Measurements from ENCODE around the gene ZNF175.

ZNF175 gene

GRCh38 chr19:51539821-51540366, 31.2 kb upstream of the ZNF175 start:
- Histone ChIP-seq H3K79me2 (ENCODE audit: insufficient read depth, low read length) (no peaks in the 10 kb centered on the region), H3K27me3 (ENCODE audit: insufficient read depth, low read length, poor library complexity, severe bottlenecking) (no peaks in the 10 kb centered on the region), H3K9me2 (replicated peaks; ENCODE audit: low read depth, low read length) (no peaks in the 10 kb centered on the region), H3K36me3 (ENCODE audit: insufficient read depth, low read length) (no peaks in the 10 kb centered on the region), H2AFZ (ENCODE audit: low read length) (no peak overlapping the region), H3K4me1 (ENCODE audit: insufficient read depth, low read length, poor library complexity, severe bottlenecking) (peaks cover 7% of the 10 kb centered on the region), H3K9me3 (ENCODE audit: insufficient read depth, low read depth, low read length) (no peaks in the 10 kb centered on the region), H3K9ac (ENCODE audit: low read depth, low read length, poor library complexity, severe bottlenecking) (no peak overlapping the region), H3K4me3 (ENCODE audit: low read length, poor library complexity, severe bottlenecking) (no peak overlapping the region), H3K4me2 (ENCODE audit: low read depth, low read length, poor library complexity, severe bottlenecking) (no peak overlapping the region), H4K20me1 (ENCODE audit: insufficient read depth, low read length, poor library complexity, severe bottlenecking) (no peaks in the 10 kb centered on the region), H3F3A (ENCODE audit: low read depth) (no peaks in the 10 kb centered on the region)
- TF ChIP-seq EZH2phosphoT487 (IDR thresholded peaks at IDR 0.05; ENCODE audit: borderline replicate concordance) (no peak), CTCF (conservative IDR thresholded peaks at IDR 0.05; ENCODE audit: low read length) (no peak)

- Histone ChIP-seq H3K79me2 (ENCODE audit: insufficient read depth, low read length) (no peaks in the 10 kb centered on the region), H3K36me3 (ENCODE audit: insufficient read depth, low read length) (no peaks in the 10 kb centered on the region), H3K27me3 (ENCODE audit: insufficient read depth, low read length, poor library complexity, severe bottlenecking) (no peaks in the 10 kb centered on the region), H3K4me1 (ENCODE audit: insufficient read depth, low read length, poor library complexity, severe bottlenecking) (peaks cover 21% of the 10 kb centered on the region), H3K4me3 (ENCODE audit: low read length, poor library complexity, severe bottlenecking) (no peak overlapping the region), H3F3A (ENCODE audit: low read depth) (peaks cover 5% of the 10 kb centered on the region), H3K9me2 (replicated peaks; ENCODE audit: low read depth, low read length) (no peaks in the 10 kb centered on the region), H3K4me2 (ENCODE audit: low read depth, low read length, poor library complexity, severe bottlenecking) (no peak overlapping the region), H4K20me1 (ENCODE audit: insufficient read depth, low read length, poor library complexity, severe bottlenecking) (no peaks in the 10 kb centered on the region), H3K9ac (ENCODE audit: low read depth, low read length, poor library complexity, severe bottlenecking) (no peak overlapping the region), H3K9me3 (ENCODE audit: insufficient read depth, low read depth, low read length) (no peaks in the 10 kb centered on the region), H2AFZ (ENCODE audit: low read length) (no peak overlapping the region)
- TF ChIP-seq CTCF (conservative IDR thresholded peaks at IDR 0.05; ENCODE audit: low read length), result no peak
- no peak for TF ChIP-seq EZH2phosphoT487 (IDR thresholded peaks at IDR 0.05; ENCODE audit: borderline replicate concordance)
Measured at GRCh38 chr19:51541458-51542357, 29.4 kb upstream of the ZNF175 start.

- no peaks in the 10 kb centered on the region for H3K9me2 ChIP-seq (replicated peaks; ENCODE audit: low read depth, low read length)
- no peak overlapping the region for H2AFZ ChIP-seq (ENCODE audit: low read length)
- H3K27me3 ChIP-seq (ENCODE audit: insufficient read depth, low read length, poor library complexity, severe bottlenecking), result no peaks in the 10 kb centered on the region
- H3K4me3 ChIP-seq (ENCODE audit: low read length, poor library complexity, severe bottlenecking), result no peak overlapping the region
- no peaks in the 10 kb centered on the region for H3K36me3 ChIP-seq (ENCODE audit: insufficient read depth, low read length)
- no peaks in the 10 kb centered on the region for H4K20me1 ChIP-seq (ENCODE audit: insufficient read depth, low read length, poor library complexity, severe bottlenecking)
- H3F3A ChIP-seq (ENCODE audit: low read depth), result peaks cover 12% of the 10 kb centered on the region
- TF ChIP-seq EZH2phosphoT487 (IDR thresholded peaks at IDR 0.05; ENCODE audit: borderline replicate concordance) (no peak), CTCF (conservative IDR thresholded peaks at IDR 0.05; ENCODE audit: low read length) (no peak)
- H3K79me2 ChIP-seq (ENCODE audit: insufficient read depth, low read length), result no peaks in the 10 kb centered on the region
- no peaks in the 10 kb centered on the region for H3K9me3 ChIP-seq (ENCODE audit: insufficient read depth, low read depth, low read length)
- peaks cover 29% of the 10 kb centered on the region for H3K4me1 ChIP-seq (ENCODE audit: insufficient read depth, low read length, poor library complexity, severe bottlenecking)
- H3K9ac ChIP-seq (ENCODE audit: low read depth, low read length, poor library complexity, severe bottlenecking), result no peak overlapping the region
- H3K4me2 ChIP-seq (ENCODE audit: low read depth, low read length, poor library complexity, severe bottlenecking), result no peak overlapping the region
Measured at GRCh38 chr19:51542699-51543098, 28.4 kb upstream of the ZNF175 start.

Measured in Loucy (cell line).